Memory B cell (primary cell): ENCODE data around the gene NLGN4X.

Source experiments
- ATAC-seq: fragments of 150-1000 bp; cut with Tn5 transposase; 2 replicates; pipeline ENCODE4 v1.10.0; 2021; ENCODE audit warnings: low read depth, mild to moderate bottlenecking, moderate library complexity
- DNase-seq, 2 donors: peaks; one replicate each; pipeline ENCODE4 v3.0.0; 2022; ENCODE audit warnings: low spot score in 2 of 2
- H3K27ac Mint-ChIP-seq: one replicate; pipeline ENCODE4 v1.8.0; 2022; ENCODE audit warnings: mild to moderate bottlenecking, moderate library complexity, mixed read lengths
- H3K27me3 Mint-ChIP-seq: one replicate; pipeline ENCODE4 v1.8.0; 2022; ENCODE audit warnings: mixed read lengths
- H3K36me3 Mint-ChIP-seq: one replicate; pipeline ENCODE4 v1.8.0; 2022; ENCODE audit warnings: mild to moderate bottlenecking, mixed read lengths
- H3K4me1 Mint-ChIP-seq: one replicate; pipeline ENCODE4 v1.8.0; 2022; ENCODE audit warnings: mixed read lengths
- H3K4me3 Mint-ChIP-seq: one replicate; pipeline ENCODE4 v1.8.0; 2022; ENCODE audit warnings: mild to moderate bottlenecking, moderate library complexity, mixed read lengths
- H3K9me3 Mint-ChIP-seq: one replicate; pipeline ENCODE4 v1.8.0; 2022; ENCODE audit warnings: mixed read lengths

NLGN4X gene

GRCh38 chrX:6199486-6199885 is 29.2 kb downstream of the NLGN4X start:
- DNase-seq (no peak), ATAC-seq (no peak)
- Mint-ChIP-seq H3K27ac (no peak overlapping the region), H3K9me3 (no peaks in the 10 kb centered on the region), H3K4me3 (no peak overlapping the region), H3K27me3 (no peaks in the 10 kb centered on the region), H3K36me3 (no peaks in the 10 kb centered on the region), H3K4me1 (no peaks in the 10 kb centered on the region)

DNA sequence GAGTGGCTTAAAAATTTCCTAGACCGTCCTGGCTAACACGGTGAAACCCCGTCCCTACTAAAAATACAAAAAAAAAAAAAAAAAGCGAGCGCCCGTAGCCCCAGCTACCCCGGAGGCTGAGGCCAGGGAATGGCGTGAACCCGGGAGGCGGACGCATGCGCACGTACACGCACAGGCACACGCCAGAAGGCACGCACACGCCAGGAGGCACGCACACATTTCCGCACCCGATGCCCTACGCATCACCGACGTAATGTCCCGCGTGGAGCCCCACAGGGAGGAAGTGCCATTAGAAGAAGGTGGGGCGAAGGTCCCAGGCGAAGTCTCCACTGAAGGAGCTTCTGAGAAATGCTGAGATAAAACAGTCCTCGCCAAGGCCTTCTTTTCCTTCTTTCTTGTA is 41.4 kb downstream of the NLGN4X start:
- ATAC-seq (no peak), DNase-seq (no peak)
- Mint-ChIP-seq H3K4me1 (no peaks in the 10 kb centered on the region), H3K9me3 (no peaks in the 10 kb centered on the region), H3K36me3 (no peaks in the 10 kb centered on the region), H3K27me3 (no peaks in the 10 kb centered on the region), H3K27ac (no peak overlapping the region), H3K4me3 (no peak overlapping the region)

DNA sequence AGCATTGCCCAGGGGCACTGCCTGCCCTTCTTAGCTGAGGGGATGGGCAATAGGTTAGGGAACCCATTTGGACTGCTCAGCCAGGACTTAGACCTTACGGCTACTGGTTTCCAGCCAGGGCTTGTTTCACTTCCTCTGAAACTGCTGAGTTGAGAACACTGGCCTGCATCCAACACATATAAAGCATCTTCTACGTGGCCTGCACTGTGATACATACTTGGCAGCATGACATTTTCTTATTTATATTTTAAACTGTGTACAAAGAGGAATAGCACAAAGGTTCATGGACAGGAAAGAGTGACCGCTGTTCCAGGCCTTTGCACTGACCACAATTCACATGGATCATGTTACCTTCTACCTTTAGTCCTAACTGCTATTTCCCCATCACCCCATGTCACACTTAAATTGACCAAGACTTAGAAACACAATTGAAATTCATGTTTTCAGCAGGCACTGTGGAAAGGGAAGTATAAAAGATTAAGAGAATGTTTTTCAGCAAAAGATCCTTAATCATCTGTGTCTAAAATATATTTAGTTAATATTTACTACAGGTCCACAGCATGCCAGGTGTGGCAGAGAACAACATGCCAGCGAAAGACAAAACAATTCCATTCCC is 43.7 kb downstream of the NLGN4X start:
- ATAC-seq (peak; percentile 54), DNase-seq (no peak)
- Mint-ChIP-seq H3K36me3 (no peaks in the 10 kb centered on the region), H3K4me3 (no peak overlapping the region), H3K27ac (no peak overlapping the region), H3K4me1 (no peaks in the 10 kb centered on the region), H3K9me3 (peaks cover 3% of the 10 kb centered on the region), H3K27me3 (peaks cover 4% of the 10 kb centered on the region)

GRCh38 chrX:6175914-6176313 is 52.8 kb downstream of the NLGN4X start:
- no peak overlapping the region for H3K27ac Mint-ChIP-seq
- H3K36me3 Mint-ChIP-seq = no peaks in the 10 kb centered on the region
- ATAC-seq = no peak
- DNase-seq = no peak
- H3K9me3 Mint-ChIP-seq = no peaks in the 10 kb centered on the region
- no peak overlapping the region for H3K4me3 Mint-ChIP-seq
- no peaks in the 10 kb centered on the region for H3K4me1 Mint-ChIP-seq
- H3K27me3 Mint-ChIP-seq = peaks cover 3% of the 10 kb centered on the region

DNA sequence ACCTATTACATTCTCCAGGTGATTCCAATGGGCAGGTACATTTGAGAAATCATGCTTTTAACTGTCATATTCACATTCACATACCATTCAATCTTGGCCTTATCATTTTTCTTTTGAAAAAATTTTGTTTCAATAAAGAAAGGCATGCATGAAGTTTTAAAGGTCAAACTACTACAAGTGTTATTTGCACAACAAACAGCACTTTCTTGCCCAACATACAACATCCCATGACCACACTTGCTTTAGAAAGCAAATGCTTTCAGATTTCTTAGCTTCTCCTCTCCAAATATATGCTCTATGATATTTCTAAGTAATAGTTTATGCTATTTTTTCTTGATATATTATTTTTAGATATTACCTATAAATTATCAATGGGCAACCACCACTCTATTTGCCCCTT is 58.2 kb downstream of the NLGN4X start:
- ATAC-seq (no peak), DNase-seq (no peak)
- Mint-ChIP-seq H3K4me3 (no peak overlapping the region), H3K36me3 (no peaks in the 10 kb centered on the region), H3K27ac (no peak overlapping the region), H3K9me3 (no peaks in the 10 kb centered on the region), H3K4me1 (no peaks in the 10 kb centered on the region), H3K27me3 (no peaks in the 10 kb centered on the region)

DNA sequence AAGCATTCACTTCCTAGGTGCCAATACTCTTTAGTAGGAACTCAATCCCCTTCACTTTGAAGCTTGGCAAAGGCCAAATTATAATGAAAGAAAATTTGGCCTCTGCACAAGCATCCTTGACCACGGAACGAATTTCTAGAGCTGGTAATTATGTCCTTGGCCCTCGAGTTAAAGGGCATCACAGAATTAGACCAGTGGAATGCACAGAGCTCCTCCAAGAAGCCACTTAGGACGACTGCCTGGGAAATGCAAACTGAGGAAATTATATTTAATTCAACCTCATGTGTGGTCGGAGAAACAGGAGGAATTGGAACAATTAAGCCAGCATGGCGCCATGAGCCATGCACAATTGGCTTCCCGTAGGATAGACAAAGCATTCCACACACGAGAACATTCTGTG is 59.3 kb downstream of the NLGN4X start:
- Mint-ChIP-seq H3K36me3 (no peaks in the 10 kb centered on the region), H3K9me3 (no peaks in the 10 kb centered on the region), H3K4me3 (no peak overlapping the region), H3K27ac (no peak overlapping the region), H3K4me1 (no peaks in the 10 kb centered on the region), H3K27me3 (no peaks in the 10 kb centered on the region)
- no peak for ATAC-seq
- no peak for DNase-seq

- Mint-ChIP-seq H3K27me3 (no peaks in the 10 kb centered on the region), H3K9me3 (no peaks in the 10 kb centered on the region), H3K36me3 (no peaks in the 10 kb centered on the region), H3K27ac (no peak overlapping the region), H3K4me3 (no peak overlapping the region), H3K4me1 (no peaks in the 10 kb centered on the region)
- ATAC-seq (no peak), DNase-seq (no peak)
These were observed 64.9 kb downstream of the NLGN4X start for GRCh38 chrX:6163721-6164120.

GRCh38 chrX:6159468-6159867 is 69.2 kb downstream of the NLGN4X start:
- no peak for ATAC-seq
- Mint-ChIP-seq H3K27me3 (no peaks in the 10 kb centered on the region), H3K27ac (no peak overlapping the region), H3K36me3 (no peaks in the 10 kb centered on the region), H3K4me1 (no peaks in the 10 kb centered on the region), H3K9me3 (no peaks in the 10 kb centered on the region), H3K4me3 (no peak overlapping the region)
- DNase-seq = no peak

DNA sequence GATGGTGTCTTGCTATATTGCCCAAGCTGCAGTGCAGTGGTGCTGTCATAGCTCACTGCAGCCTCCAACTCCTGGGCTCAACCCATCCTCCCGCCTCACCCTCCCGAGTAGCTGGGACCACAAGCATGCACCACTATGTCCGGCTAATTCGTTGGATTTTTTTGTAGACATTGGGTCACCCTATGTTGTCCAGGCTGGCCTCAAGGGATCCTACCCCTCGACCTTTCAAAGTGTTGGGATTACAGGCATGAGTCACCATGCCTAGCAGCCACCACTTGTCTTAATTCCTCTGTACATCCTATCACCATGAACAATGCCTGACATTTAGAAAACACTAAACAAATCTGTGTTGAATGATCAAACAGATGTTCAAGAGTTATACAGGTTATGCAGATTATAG is 76.7 kb downstream of the NLGN4X start:
- Mint-ChIP-seq H3K36me3 (no peaks in the 10 kb centered on the region), H3K27ac (no peak overlapping the region), H3K4me3 (no peak overlapping the region), H3K9me3 (no peaks in the 10 kb centered on the region), H3K27me3 (peaks cover 2% of the 10 kb centered on the region), H3K4me1 (no peaks in the 10 kb centered on the region)
- no peak for DNase-seq
- no peak for ATAC-seq

DNA sequence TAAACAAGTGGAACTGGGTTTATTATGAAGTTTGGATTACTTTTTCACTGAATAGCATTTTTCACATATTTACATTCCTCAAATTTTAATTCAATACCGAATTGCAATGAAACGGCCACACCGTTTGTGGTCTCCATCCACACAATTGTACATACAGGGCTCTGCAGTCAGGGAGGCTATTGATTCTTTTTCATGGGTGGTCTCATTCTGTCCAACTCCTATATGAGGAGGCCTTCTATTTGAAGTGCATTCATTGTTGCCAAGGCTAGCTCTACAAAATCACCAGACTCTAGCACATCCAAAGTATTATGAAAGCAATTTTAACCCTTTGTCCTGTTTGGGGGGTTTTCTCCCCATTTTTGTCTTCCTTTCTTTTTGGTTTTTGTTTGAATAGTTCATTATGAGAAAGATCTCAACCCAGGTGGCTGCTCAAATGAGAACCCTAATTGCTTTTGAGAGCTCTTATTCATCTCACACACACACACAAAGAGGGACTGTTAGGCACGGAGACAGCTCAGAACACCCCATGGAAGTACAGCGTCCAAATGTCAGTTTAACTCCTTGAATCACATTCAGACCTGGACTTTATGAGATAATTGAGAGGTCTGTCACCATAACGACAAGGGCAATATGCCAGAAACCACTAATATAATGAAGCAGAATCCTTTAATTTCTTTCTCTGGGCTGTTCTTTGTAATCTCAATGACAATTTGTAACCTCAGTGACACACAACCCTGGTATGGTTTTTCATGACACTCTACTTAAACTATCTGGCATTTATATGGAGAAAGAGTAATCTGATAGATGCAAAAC is 79.4 kb downstream of the NLGN4X start:
- H3K9me3 Mint-ChIP-seq = no peaks in the 10 kb centered on the region
- H3K4me1 Mint-ChIP-seq = no peaks in the 10 kb centered on the region
- ATAC-seq (no peak), DNase-seq (no peak)
- H3K36me3 Mint-ChIP-seq = no peaks in the 10 kb centered on the region
- H3K4me3 Mint-ChIP-seq = no peak overlapping the region
- H3K27ac Mint-ChIP-seq = no peak overlapping the region
- H3K27me3 Mint-ChIP-seq = peaks cover 2% of the 10 kb centered on the region

DNA sequence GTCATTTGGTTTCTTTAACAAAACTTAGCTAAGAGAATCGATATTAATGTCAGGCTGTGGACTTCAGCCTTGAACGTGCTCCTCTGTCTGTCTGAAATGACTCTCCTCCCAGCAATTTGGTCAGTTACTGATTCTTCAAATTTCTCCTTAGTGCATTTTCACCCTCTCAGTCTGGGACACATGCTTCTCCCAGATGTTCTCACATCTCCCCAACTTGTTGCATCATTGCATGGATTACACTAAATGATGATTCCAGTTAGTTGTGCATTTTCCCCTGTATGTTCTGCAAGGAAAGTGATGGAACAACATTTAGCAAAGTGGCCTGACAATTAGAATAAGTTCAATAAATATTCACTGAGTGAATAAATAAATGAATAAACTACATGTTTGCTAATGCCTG is 94.4 kb downstream of the NLGN4X start:
- Mint-ChIP-seq H3K4me1 (no peaks in the 10 kb centered on the region), H3K4me3 (no peak overlapping the region), H3K9me3 (no peaks in the 10 kb centered on the region), H3K27me3 (no peaks in the 10 kb centered on the region), H3K36me3 (no peaks in the 10 kb centered on the region), H3K27ac (no peak overlapping the region)
- ATAC-seq (no peak), DNase-seq (no peak)

DNA sequence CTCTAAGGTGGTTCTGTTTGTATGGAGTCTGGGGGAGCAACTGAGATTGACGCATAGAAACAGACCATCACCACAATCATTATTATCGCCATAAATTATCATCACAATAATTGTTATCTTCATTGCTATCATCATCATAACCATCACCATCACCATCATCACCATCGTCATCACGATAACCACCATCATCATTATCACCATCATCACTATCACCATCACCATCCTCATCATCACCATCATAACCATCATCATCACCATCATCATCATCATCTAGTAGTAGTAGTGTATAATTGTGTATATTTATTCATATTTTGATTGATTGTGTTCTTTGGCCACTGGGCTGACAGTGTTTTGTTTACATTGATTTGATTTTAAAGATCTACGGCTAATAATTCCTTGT is 95.7 kb downstream of the NLGN4X start:
- Mint-ChIP-seq H3K4me3 (no peak overlapping the region), H3K27ac (no peak overlapping the region), H3K36me3 (no peaks in the 10 kb centered on the region), H3K27me3 (no peaks in the 10 kb centered on the region), H3K9me3 (no peaks in the 10 kb centered on the region), H3K4me1 (no peaks in the 10 kb centered on the region)
- ATAC-seq (no peak), DNase-seq (no peak)

GRCh38 chrX:6131287-6131686 is 97.4 kb downstream of the NLGN4X start:
- no peaks in the 10 kb centered on the region for H3K9me3 Mint-ChIP-seq
- no peaks in the 10 kb centered on the region for H3K4me1 Mint-ChIP-seq
- no peaks in the 10 kb centered on the region for H3K27me3 Mint-ChIP-seq
- no peak overlapping the region for H3K4me3 Mint-ChIP-seq
- H3K27ac Mint-ChIP-seq = no peak overlapping the region
- ATAC-seq (no peak), DNase-seq (no peak)
- no peaks in the 10 kb centered on the region for H3K36me3 Mint-ChIP-seq

GRCh38 chrX:6129195-6129594 is 99.5 kb downstream of the NLGN4X start:
- no peak for DNase-seq
- H3K36me3 Mint-ChIP-seq = no peaks in the 10 kb centered on the region
- H3K4me1 Mint-ChIP-seq = no peaks in the 10 kb centered on the region
- no peak overlapping the region for H3K27ac Mint-ChIP-seq
- no peaks in the 10 kb centered on the region for H3K27me3 Mint-ChIP-seq
- no peak overlapping the region for H3K4me3 Mint-ChIP-seq
- no peaks in the 10 kb centered on the region for H3K9me3 Mint-ChIP-seq
- no peak for ATAC-seq

GRCh38 chrX:6120329-6120728 is 108.3 kb downstream of the NLGN4X start:
- Mint-ChIP-seq H3K4me3 (no peak overlapping the region), H3K27ac (no peak overlapping the region), H3K36me3 (no peaks in the 10 kb centered on the region), H3K9me3 (no peaks in the 10 kb centered on the region), H3K4me1 (peaks cover 3% of the 10 kb centered on the region), H3K27me3 (peaks cover 4% of the 10 kb centered on the region)
- DNase-seq (no peak), ATAC-seq (no peak)
